HG02610 (cell line): ENCODE results near the gene HS3ST3A1.

Experiments
- ATAC-seq: cut with Tn5 transposase; IDR thresholded peaks from one replicate; pipeline ENCODE4 v1.9.1; 2021; ENCODE audit warnings: mild to moderate bottlenecking, moderate library complexity; ENCODE audit not compliant: unreplicated experiment

HS3ST3A1 gene

DNA sequence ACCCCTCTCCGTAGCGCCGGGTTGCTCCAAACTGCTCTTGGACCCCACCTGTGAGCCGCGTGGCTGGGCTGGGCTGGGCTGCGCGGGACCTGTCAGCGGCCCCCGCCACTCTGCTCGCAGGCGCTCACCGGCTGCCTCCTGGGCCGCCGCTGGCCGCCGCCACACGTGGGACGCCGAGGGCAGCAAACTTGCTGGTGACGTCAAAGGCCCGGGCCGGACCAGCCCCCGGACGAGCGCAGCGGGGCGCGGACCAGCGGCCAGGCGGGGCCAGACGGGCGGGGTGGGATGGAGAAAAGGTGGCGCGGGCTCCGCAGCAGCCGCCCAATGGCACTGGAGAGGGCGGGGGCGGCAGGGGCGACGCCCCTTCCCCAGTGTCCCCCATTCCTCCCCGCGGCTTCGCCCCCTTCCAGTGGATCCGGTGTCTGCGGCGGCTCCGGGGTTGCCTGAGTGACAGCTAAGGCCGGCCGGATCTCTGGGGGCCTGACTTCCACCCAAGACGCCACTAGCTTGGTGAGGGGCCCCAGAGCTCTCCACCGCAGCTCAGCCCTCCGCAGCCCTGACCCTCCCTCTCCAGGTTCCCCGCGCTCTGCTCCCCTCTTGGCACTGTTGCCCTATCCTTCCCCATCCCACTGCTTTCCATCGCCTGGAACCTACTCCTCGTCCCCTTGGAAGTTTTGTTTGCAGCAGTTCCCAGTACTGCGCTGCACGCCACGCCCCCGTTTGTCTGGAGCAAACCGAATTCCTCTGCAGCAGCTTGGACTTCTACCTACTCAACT lies at the start of gene HS3ST3A1:
Gene HS3ST3A1, minus strand, starts transcription at position 154 of the 776 bp plus-strand sequence. CDS start 800 bp downstream, outside the sequence.
- no peak for ATAC-seq

DNA sequence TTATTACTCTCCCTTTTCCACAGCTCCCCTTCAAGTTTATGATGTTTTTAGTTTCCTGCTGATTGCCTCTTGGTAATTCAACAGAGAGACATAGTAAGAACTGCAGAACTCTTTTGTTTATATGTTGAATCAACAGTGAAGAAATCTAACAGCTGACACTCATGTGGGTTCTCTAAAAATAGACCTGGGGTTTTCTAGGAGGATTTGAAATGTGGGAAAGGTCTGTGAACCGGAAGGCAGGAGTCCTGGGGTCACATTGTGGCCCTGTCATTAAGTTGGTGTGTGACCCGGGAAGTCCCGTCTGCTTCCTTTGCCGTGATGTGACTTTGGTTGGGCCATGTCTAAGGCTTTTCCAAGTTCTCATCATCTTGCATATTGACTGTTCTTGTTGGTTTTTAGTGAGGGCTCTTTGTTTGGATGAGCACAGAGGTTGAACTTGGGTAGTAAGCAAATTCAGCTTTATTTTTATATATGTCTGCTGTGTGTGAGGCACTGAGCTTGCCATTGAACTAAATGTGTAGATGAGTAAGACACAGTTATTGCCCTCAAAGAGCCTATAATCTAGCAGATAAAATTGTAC lies 48.5 kb upstream of the HS3ST3A1 start:
- no peak for ATAC-seq

DNA sequence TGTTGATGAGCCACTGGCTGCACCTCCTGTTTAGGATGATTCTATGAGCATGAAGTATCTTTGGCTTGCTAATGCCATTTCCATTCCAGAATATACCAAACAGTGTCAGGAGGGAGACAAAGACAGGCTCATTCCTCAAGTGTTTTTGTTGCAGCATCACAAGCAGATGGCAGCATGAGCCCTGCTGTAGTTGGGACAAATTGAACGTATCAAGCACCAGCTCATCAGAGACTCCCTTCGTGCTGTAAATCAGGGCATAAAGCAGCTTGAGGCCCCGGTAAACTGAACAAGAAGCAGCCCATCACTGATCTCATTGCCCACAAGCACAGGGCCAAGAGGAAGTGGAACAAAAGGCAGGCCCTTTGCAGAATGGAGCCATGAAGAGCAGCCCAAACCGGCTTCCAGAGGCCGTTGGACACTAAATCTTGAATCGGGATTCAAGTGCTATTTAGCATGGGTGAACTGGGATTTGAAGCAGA lies 45.9 kb upstream of the HS3ST3A1 start:
- no peak for ATAC-seq

DNA sequence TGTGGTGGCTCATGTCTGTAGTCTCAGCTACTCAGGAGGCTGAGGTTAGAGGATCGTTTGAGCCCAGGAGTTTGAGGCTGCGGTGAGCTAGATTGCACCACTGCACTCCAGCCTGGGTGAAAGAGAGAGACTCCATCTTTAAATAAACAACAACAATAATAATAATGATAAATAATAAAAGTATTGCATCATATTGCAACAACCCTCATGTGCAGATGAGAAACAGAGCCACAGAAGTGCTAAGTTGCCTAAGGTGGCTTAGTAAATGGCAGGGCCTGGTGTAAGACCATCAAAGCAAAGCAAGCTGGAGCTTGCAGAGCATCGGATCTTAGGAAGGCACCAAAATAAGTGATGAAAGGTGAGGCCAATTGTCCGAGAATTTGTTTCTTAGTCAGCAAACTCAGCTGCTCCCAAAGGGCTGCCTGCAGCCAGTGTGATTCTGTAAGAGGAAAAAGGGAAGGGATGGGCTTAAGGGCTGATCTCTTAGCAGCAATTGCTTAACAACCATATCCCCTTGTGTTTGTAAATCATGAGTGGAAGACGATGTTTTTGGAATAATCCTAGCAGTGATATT lies 45.3 kb upstream of the HS3ST3A1 start:
- no peak for ATAC-seq

DNA sequence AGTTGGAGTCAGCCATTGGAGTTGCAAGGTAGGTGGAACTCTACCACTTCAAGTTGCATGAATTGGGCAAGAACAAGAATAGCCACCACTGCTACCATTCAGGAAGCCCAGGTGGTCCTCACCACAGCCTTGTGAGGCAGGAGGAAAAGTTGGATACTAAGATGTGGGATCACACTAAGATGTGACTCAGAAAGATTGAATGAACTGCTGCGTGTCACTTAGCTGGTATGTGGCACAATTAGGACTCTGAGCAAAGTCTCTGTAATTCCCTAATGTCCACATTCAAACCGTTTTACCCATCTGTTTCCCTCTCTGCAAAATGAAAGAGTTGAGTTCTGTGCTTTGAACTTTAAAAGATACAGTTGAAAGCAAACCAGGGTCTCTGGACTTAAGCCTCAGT lies 44.7 kb upstream of the HS3ST3A1 start:
- ATAC-seq, result no peak

DNA sequence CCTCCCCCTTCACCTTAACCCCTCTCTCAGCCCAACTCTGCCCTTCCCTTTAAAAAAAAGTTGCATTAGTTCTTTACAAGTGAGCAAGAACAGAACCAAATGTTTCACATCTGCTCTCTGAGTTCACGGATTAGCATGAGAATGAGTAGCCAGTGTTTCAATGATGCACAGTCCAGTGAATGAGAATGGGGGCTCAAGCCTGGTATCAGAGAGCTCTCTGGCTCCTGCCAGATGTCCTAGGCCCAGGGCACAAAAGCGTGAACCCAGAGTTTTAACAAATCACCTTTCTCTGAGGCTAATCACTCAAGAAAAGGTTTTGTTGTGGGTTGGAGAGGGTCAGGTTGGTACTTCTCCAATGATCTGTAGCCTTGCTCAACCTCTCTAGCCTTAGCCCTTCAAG lies 41.5 kb upstream of the HS3ST3A1 start:
- ATAC-seq, result no peak

DNA sequence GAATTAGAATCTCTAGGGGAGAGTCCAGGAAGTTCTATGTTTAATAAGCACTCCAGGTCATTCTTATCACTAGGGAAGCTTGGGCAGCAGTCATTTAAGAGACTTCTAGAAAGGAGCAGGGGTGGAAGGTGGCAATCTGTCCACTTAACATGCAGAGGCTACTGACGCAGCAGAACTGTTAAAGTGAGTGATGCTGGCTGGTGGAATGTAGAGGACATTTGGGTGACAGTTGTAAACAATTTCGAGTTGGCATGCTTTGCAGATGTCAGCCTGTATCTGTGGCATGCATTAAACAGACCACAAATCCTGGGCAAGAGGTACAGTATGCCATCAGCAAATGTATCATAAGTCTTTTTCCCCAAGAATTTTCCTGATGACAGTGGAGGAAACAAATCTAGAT lies 40.5 kb upstream of the HS3ST3A1 start:
- no peak for ATAC-seq

DNA sequence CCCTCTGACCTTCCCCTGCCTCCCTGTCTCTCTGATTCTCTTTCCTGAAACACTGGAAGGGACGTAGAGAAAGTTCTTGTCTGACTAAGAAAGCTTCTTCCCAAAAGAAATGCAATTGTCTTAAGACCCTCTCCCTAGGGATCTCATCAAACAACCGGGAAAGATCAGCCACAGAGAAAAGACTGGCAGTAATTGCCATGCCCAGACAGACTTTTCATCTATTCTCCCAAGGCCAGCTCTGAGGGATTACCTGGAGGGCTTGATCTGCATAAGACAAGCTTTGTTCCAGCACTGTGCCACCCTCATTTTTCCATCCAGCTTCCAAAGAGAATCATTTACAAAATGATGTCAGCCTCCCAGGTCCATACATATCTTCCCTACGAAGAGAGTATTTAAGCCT lies 38.8 kb upstream of the HS3ST3A1 start:
- ATAC-seq, result no peak

DNA sequence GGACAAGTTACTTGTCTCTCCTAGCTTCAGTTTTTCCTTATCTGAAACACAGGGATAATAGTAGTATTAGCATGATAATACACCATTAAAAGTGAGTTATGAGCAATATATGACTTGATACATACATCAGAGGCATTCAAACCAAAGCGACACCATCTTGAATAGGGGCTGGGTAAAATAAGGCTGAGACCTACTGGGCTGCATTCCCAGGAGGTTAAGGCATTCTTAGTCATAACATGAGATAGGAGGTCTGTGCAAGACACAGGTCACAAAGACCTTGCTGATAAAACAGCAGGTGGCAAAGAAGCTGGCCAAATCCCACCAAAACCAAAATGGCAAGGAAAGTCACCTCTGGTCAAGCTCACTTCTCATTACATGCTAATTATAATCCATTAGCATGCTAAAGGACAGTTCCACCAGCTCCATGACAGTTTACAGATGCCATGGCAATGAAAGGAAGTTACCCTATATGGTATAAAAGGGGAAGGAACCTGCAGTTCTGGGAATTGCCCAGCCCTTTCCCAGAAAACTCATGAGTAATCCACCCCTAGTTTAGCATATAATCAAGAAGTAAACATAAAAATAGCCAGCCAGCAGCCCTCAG lies 37.2 kb upstream of the HS3ST3A1 start:
- no peak for ATAC-seq

DNA sequence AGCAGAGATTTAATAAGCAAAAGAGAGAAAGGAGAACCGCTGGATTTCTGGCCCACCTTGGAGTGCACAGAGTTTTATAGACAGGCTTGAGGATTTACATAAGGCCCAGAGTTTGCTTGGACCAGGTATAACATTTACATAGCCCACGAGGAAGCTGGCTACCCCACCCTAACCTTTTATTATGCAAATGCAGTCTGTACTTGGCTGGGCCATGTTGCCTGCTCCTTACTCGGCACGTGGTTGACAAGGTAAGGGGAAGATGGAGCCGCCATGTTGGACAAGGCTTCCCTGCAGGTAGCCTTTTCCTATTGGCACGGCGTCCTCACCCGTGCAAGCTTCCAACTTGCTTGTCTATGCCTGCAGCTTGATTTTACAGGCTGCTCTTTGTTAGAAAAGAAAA lies 35.2 kb upstream of the HS3ST3A1 start:
- ATAC-seq, result no peak

DNA sequence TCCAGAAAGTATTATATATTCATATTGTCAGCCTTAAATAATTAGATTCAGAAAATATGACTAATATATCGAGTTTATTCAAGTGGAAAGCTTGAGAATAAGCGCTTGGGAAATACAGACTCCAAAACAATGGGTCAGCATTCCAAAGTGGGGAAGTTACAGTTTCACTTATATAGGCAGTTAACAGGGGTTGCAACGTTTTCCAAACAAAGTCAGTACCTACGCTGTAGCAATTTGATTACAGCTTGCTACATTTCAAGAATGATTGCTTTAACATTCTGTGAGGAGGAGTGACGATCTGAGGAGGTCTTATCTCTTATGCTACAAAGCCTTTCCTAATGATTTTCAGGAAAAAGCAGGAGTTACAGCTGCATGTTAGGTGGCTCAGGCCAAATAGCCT lies 34.2 kb upstream of the HS3ST3A1 start:
- ATAC-seq, result no peak

DNA sequence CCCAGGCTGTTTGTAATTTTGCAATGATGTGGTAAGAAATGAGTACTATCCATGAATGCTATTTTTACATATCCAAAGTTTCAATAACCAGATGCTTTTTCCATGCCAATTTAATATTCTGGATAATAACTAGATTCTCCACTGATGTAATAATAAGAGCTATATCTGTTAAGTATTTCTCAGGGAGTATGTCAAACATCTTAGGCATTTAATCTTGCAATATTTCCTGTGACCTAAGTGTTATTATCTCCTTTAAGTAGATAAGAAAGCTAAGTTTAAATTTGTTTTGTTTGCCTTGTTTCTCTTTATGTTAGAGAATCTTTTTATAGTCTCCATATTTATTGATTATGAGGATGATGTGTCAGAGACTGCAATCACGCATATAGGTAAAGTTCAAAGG lies 32.3 kb upstream of the HS3ST3A1 start:
- ATAC-seq, result no peak

DNA sequence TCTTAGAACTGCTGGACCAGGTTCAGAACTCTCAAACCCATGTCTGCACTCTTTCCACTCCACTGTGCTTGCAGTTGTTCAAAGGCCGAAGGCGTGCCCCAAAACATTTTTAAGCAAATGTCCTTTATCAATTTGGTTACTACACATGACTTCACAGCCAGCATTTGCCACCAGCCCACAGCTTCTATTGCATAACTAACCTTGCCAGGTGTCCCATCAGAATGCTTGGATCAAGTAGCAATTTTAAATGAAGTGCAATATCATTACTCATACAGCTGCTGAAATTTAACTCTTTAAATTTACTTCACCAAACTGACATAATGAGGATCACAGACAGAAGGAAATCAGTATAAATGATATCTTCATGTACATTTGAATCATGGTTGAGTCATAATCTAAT lies 29.8 kb upstream of the HS3ST3A1 start:
- ATAC-seq, result no peak

DNA sequence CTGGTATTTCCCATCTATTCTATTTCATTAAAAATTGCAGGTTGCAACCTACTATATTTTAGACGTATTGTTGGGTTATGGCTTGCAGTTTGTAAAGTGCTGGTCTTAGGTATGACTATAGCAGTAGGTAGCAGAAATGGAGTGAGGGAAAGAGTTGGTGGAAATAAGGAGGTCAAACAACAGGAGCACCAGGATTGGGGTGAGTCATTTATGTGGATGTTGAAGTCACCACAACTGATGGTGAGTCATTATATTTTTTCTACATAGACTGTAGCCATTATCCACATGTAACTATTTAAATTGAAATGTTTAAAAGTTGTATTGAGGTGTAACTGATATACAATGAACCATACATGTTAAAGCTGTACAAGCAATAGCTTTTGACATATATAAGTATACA lies 25.0 kb upstream of the HS3ST3A1 start:
- ATAC-seq, result no peak

DNA sequence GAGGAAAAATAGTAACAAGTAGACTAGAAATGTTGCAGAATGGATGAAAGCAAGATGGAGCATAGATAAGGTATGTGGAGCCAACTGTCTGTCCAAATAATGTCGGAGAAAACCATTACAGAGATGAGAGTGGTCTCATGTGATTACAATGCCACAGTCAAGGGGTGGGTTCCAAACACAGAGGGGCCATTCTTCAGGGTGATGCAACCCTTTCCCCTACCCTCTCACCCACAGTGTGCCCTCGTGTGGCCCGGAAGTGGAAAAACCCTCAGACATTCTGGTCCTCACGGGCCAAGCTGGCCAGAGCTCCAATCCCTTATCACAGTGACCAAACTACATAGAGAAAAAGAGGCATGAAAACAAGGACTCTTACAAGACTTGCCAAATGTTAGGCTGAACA lies 17.7 kb upstream of the HS3ST3A1 start:
- ATAC-seq, result no peak

DNA sequence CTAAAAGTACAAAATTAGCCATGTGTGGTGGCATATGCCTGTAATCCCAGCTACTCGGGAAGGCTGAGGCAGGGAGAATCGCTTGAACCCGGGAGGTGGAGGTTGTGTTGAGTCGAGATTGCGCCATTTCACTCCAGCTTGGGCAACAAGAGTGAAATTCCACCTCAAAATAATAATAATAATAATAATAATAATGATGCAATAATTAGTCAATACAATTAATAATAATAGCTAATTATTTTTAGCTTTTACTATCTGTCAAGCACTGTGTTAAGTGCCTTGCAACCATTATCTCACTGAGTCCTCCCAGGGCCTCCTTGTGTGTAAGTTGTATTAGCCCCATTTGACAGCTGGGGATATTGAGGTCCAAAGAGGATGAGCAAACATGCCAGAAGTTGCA lies 14.3 kb upstream of the HS3ST3A1 start:
- ATAC-seq, result no peak

DNA sequence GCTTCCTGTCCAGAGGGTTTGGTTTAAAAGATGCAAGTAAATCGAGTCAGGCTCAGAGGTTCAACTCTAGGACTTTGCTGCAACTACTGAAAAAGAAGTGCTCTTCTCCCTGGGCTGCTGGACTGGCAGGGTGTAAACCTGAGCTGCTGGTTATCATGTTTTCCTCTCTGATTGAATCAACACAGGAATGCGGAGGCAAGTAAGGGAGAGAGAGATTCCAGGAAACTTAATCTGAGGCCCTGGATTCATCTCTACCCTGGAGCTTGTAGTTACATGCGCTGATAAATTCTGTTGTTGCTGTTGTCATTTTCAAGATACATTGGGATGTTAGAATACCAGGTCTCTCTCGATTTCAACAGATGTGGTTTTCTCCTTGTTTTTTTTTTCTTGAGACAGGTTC lies 8.2 kb upstream of the HS3ST3A1 start:
- no peak for ATAC-seq

DNA sequence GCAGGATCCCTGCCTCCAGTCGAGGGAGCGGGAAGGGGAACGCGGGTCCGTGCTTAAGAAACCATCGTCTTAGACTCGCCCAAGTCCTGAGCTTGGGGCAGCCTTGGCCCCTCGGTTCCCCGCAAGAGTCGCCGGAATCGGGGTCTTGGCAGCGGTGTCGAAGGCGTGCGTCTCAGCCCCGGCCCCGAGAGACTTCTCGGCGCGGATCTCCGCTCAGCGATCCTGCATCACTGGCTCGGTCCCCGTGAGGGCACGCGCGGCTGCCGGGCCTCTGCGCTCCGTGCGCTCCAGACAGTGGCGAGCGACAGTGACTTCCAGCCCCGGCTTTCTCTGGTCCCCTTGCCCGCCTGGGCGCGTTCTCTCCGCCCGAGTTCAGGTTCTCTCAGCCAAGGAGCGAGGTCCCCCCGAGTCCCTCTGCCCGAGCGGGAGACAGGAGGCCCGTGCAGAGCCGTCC lies 380 bp downstream of the HS3ST3A1 start:
- no peak for ATAC-seq

DNA sequence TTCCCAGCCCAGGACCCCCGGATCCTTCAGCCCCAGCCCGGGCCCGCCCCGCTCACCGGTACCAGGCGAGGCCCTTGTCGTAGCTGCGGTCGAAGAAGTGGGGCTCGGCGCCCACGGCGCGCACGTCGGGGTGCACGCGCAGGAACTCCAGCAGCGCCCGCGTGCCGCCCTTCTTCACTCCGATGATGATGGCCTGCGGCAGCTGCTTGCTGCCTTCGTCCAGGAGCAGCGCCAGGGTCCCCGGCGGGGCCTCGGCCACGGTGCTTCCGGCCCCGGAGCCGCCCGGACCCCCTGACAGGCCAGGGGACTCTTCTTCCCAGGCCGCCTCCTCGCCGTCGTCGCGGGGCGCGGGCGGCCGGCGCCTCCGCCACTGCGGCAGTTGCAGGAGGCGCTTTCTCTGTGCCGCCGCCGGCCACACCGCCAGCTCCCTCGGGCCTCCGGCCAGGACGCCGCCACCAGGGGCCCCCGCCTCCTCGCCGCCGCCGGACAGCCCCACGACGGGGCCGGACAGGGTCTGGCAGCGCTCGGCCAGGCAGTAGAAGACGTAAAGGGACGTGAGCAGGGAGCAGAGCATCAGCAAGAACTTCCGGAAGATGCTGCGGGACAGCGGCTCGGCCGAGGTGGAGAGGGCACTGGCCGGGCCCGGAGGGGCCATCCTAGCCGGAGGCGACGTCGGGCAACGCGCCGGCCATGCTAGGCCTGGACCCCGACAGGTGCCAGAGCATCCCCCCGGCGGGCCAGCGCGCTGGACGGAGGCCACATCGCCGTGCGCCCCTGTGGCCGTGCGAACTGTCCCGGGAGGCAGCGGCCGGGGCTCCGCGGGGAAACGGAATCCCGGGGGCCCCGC lies 1.0 kb downstream of the HS3ST3A1 start:
- no peak for ATAC-seq

DNA sequence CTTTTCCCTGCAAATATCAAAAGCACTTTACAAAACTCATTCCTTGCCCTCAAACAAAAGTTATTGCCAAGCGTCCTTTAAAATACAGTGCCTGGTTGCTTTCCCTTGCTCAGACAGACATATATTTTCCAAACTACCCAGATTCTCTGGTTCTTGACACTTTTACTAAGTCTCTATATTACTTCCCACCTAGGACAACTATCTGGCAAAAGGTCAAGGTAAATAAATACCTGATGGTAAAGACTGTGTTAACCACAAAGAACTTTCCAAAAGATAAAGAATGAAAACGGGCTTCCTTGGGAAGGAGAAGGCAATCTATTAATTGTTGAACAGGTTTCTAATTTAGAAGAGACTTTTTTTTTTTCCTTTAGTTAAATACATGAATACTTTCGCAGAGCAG lies 1.9 kb downstream of the HS3ST3A1 start:
- no peak for ATAC-seq

DNA sequence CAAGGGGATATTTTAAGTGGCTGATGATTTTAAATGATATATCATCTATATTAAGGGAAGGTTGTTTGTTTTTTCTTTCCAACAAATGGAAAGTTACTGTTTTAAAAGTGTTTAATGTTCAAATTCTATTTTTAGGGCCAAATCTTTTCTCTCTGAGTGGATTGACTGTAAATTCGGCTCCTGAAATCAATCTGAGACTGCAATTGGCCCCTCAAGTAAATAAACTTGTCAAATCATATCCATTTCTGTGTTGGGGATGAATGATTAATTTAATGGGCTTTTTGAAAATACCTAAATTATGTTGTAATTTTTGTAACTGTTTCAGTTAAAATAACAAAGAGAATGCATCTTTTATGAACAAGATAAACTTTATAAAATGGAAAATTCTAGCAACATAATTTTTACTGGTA lies 2.6 kb downstream of the HS3ST3A1 start:
- no peak for ATAC-seq
